Measurements from ENCODE around the gene MTMR6.
A peak's percentile ranks its signal among the peaks of the same experiment; 100 is the strongest.

MTMR6 gene

GRCh38 chr13:25268561-25268960 is 18.7 kb downstream of the MTMR6 start:
- H3K27me3 ChIP-seq (replicated peaks; ENCODE audit: insufficient read depth, low read length): no peaks in the 10 kb centered on the region
- no peaks in the 10 kb centered on the region for H3K36me3 ChIP-seq (replicated peaks; ENCODE audit: insufficient read depth, low read length)
- H3K4me3 ChIP-seq (ENCODE audit: low read length): no peak overlapping the region
- no peaks in the 10 kb centered on the region for H3F3A ChIP-seq (ENCODE audit: insufficient read depth, low read length)
- no peak overlapping the region for H2AFZ ChIP-seq (ENCODE audit: low read length)
- no peak overlapping the region for H3K9ac ChIP-seq (ENCODE audit: low read length)
- TF ChIP-seq EZH2 (optimal IDR thresholded peaks at IDR 0.05; ENCODE audit: low read depth, low read length) (no peak), EZH2phosphoT487 (IDR thresholded peaks at IDR 0.05; ENCODE audit: low read length) (no peak)
- TF ChIP-seq, protein P1, sequence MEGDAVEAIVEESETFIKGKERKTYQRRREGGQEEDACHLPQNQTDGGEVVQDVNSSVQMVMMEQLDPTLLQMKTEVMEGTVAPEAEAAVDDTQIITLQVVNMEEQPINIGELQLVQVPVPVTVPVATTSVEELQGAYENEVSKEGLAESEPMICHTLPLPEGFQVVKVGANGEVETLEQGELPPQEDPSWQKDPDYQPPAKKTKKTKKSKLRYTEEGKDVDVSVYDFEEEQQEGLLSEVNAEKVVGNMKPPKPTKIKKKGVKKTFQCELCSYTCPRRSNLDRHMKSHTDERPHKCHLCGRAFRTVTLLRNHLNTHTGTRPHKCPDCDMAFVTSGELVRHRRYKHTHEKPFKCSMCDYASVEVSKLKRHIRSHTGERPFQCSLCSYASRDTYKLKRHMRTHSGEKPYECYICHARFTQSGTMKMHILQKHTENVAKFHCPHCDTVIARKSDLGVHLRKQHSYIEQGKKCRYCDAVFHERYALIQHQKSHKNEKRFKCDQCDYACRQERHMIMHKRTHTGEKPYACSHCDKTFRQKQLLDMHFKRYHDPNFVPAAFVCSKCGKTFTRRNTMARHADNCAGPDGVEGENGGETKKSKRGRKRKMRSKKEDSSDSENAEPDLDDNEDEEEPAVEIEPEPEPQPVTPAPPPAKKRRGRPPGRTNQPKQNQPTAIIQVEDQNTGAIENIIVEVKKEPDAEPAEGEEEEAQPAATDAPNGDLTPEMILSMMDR (IDR thresholded peaks at IDR 0.05; ENCODE audit: low read length): no peak
- H4K20me1 ChIP-seq (ENCODE audit: insufficient read depth, low read length): no peaks in the 10 kb centered on the region
- no peak overlapping the region for H3K27ac ChIP-seq (ENCODE audit: low read length)
- no peak overlapping the region for H3K4me2 ChIP-seq (ENCODE audit: low read depth, low read length)
- no peak for DNase-seq
- H3K9me2 ChIP-seq (replicated peaks; ENCODE audit: insufficient read depth, low read length): no peaks in the 10 kb centered on the region
- no peaks in the 10 kb centered on the region for H3K79me2 ChIP-seq (ENCODE audit: low read length)
- no peaks in the 10 kb centered on the region for H3K4me1 ChIP-seq (ENCODE audit: low read length)
- H3K9me3 ChIP-seq (replicated peaks; ENCODE audit: insufficient read depth, low read length): no peaks in the 10 kb centered on the region

DNA sequence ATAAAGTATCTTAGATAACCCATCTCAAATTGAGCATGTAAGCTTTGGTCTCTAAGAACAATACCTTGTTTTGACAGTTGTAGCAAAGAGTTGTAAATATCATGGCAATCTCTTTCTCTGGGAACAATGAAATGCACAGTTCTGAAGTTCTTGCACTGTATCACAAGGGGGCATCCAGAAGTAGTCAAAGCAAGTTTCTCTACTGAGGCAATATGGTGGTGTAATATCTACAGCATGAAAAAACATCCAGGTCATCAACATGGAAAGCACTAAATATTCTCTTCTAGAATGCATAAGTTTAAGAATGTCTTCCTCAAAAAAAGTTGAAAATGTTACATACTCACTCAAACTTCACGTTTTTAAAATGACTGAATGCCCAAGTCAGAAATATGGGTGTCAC is 19.6 kb downstream of the MTMR6 start:
- Histone ChIP-seq H3K9ac (ENCODE audit: low read length) (no peak overlapping the region), H3K27ac (ENCODE audit: low read length) (no peak overlapping the region), H4K20me1 (ENCODE audit: insufficient read depth, low read length) (no peaks in the 10 kb centered on the region), H3F3A (ENCODE audit: insufficient read depth, low read length) (no peaks in the 10 kb centered on the region), H2AFZ (ENCODE audit: low read length) (no peak overlapping the region), H3K4me3 (ENCODE audit: low read length) (no peak overlapping the region), H3K79me2 (ENCODE audit: low read length) (no peaks in the 10 kb centered on the region), H3K9me2 (replicated peaks; ENCODE audit: insufficient read depth, low read length) (no peaks in the 10 kb centered on the region), H3K9me3 (replicated peaks; ENCODE audit: insufficient read depth, low read length) (no peaks in the 10 kb centered on the region), H3K27me3 (replicated peaks; ENCODE audit: insufficient read depth, low read length) (no peaks in the 10 kb centered on the region), H3K36me3 (replicated peaks; ENCODE audit: insufficient read depth, low read length) (no peaks in the 10 kb centered on the region), H3K4me2 (ENCODE audit: low read depth, low read length) (no peak overlapping the region), H3K4me1 (ENCODE audit: low read length) (no peaks in the 10 kb centered on the region)
- no peak for TF ChIP-seq EZH2 (optimal IDR thresholded peaks at IDR 0.05; ENCODE audit: low read depth, low read length)
- no peak for TF ChIP-seq EZH2phosphoT487 (IDR thresholded peaks at IDR 0.05; ENCODE audit: low read length)
- TF ChIP-seq, protein P1 (IDR thresholded peaks at IDR 0.05; ENCODE audit: low read length): 0 out of 2 replicates have a peak, but pooled peaks have one; percentile 14
- DNase-seq: no peak

DNA sequence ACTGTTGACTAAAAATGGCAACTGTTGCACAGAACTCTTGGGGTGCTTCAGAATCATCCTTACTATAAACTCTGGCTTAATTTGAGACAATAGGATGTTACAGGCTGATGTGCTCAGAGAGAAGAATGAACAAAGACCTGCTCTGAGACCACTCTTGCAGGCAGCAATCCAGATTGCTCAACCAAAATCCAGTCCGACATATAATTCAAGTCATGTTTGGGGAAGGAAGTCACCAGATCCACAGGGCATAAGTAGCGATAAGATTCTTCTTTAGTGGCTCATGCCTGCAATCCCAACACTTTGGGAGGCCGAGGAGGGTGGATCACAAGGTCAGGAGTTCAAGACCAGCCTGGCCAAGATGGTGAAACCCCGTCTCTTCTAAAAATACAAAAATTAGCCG is 20.6 kb downstream of the MTMR6 start:
- H3K9ac ChIP-seq (ENCODE audit: low read length): no peak overlapping the region
- no peak overlapping the region for H3K4me2 ChIP-seq (ENCODE audit: low read depth, low read length)
- no peaks in the 10 kb centered on the region for H3K79me2 ChIP-seq (ENCODE audit: low read length)
- no peaks in the 10 kb centered on the region for H3K9me2 ChIP-seq (replicated peaks; ENCODE audit: insufficient read depth, low read length)
- H3F3A ChIP-seq (ENCODE audit: insufficient read depth, low read length): no peaks in the 10 kb centered on the region
- no peaks in the 10 kb centered on the region for H3K9me3 ChIP-seq (replicated peaks; ENCODE audit: insufficient read depth, low read length)
- no peaks in the 10 kb centered on the region for H3K4me1 ChIP-seq (ENCODE audit: low read length)
- H4K20me1 ChIP-seq (ENCODE audit: insufficient read depth, low read length): no peaks in the 10 kb centered on the region
- H3K27me3 ChIP-seq (replicated peaks; ENCODE audit: insufficient read depth, low read length): no peaks in the 10 kb centered on the region
- no peak for DNase-seq
- H2AFZ ChIP-seq (ENCODE audit: low read length): no peak overlapping the region
- no peak overlapping the region for H3K4me3 ChIP-seq (ENCODE audit: low read length)
- H3K27ac ChIP-seq (ENCODE audit: low read length): no peak overlapping the region
- no peaks in the 10 kb centered on the region for H3K36me3 ChIP-seq (replicated peaks; ENCODE audit: insufficient read depth, low read length)
- no peak for TF ChIP-seq EZH2phosphoT487 (IDR thresholded peaks at IDR 0.05; ENCODE audit: low read length)

GRCh38 chr13:25262261-25262660 is 25.0 kb downstream of the MTMR6 start:
- TF ChIP-seq EZH2phosphoT487 (IDR thresholded peaks at IDR 0.05; ENCODE audit: low read length) (no peak), EZH2 (optimal IDR thresholded peaks at IDR 0.05; ENCODE audit: low read depth, low read length) (no peak)
- TF ChIP-seq, protein P1 (IDR thresholded peaks at IDR 0.05; ENCODE audit: low read length): no peak
- H3K9me3 ChIP-seq (replicated peaks; ENCODE audit: insufficient read depth, low read length): no peaks in the 10 kb centered on the region
- H3K9ac ChIP-seq (ENCODE audit: low read length): no peak overlapping the region
- no peaks in the 10 kb centered on the region for H3K9me2 ChIP-seq (replicated peaks; ENCODE audit: insufficient read depth, low read length)
- DNase-seq: no peak
- H3K36me3 ChIP-seq (replicated peaks; ENCODE audit: insufficient read depth, low read length): no peaks in the 10 kb centered on the region
- no peaks in the 10 kb centered on the region for H3K4me1 ChIP-seq (ENCODE audit: low read length)
- H3K79me2 ChIP-seq (ENCODE audit: low read length): no peaks in the 10 kb centered on the region
- no peak overlapping the region for H3K4me3 ChIP-seq (ENCODE audit: low read length)
- H2AFZ ChIP-seq (ENCODE audit: low read length): no peak overlapping the region
- no peak overlapping the region for H3K27ac ChIP-seq (ENCODE audit: low read length)
- H3F3A ChIP-seq (ENCODE audit: insufficient read depth, low read length): no peaks in the 10 kb centered on the region
- H3K4me2 ChIP-seq (ENCODE audit: low read depth, low read length): no peak overlapping the region
- H4K20me1 ChIP-seq (ENCODE audit: insufficient read depth, low read length): no peaks in the 10 kb centered on the region
- H3K27me3 ChIP-seq (replicated peaks; ENCODE audit: insufficient read depth, low read length): no peaks in the 10 kb centered on the region

All from MM.1S (cell line).